ENCODE results near the gene RIMBP2.

RIMBP2 gene

GRCh38 chr12:130706311-130706710, 9.8 kb downstream of the RIMBP2 start:
- no peak for DNase-seq
- Histone ChIP-seq H3K9me2 (replicated peaks; ENCODE audit: insufficient read depth, low read length) (no peaks in the 10 kb centered on the region), H3F3A (ENCODE audit: insufficient read depth, low read length) (no peaks in the 10 kb centered on the region), H3K27me3 (replicated peaks; ENCODE audit: insufficient read depth, low read length) (no peaks in the 10 kb centered on the region), H3K4me3 (ENCODE audit: low read length) (no peak overlapping the region), H3K79me2 (ENCODE audit: low read length) (no peaks in the 10 kb centered on the region), H4K20me1 (ENCODE audit: insufficient read depth, low read length) (no peaks in the 10 kb centered on the region), H3K36me3 (replicated peaks; ENCODE audit: insufficient read depth, low read length) (no peaks in the 10 kb centered on the region), H3K27ac (ENCODE audit: low read length) (no peak overlapping the region), H3K9ac (ENCODE audit: low read length) (no peak overlapping the region), H3K4me2 (ENCODE audit: low read depth, low read length) (no peak overlapping the region), H3K4me1 (ENCODE audit: low read length) (no peaks in the 10 kb centered on the region), H2AFZ (ENCODE audit: low read length) (no peak overlapping the region), H3K9me3 (replicated peaks; ENCODE audit: insufficient read depth, low read length) (no peaks in the 10 kb centered on the region)
- TF ChIP-seq EZH2 (optimal IDR thresholded peaks at IDR 0.05; ENCODE audit: low read depth, low read length) (no peak), CTCF (IDR thresholded peaks at IDR 0.05; ENCODE audit: low read length) (no peak), EZH2phosphoT487 (IDR thresholded peaks at IDR 0.05; ENCODE audit: low read length) (no peak)

GRCh38 chr12:130705178-130705822, 10.8 kb downstream of the RIMBP2 start:
- Histone ChIP-seq H3K9ac (ENCODE audit: low read length) (no peak overlapping the region), H3K79me2 (ENCODE audit: low read length) (no peaks in the 10 kb centered on the region), H3K9me2 (replicated peaks; ENCODE audit: insufficient read depth, low read length) (no peaks in the 10 kb centered on the region), H3K27ac (ENCODE audit: low read length) (no peak overlapping the region), H3K27me3 (replicated peaks; ENCODE audit: insufficient read depth, low read length) (no peaks in the 10 kb centered on the region), H4K20me1 (ENCODE audit: insufficient read depth, low read length) (no peaks in the 10 kb centered on the region), H3K4me1 (ENCODE audit: low read length) (no peaks in the 10 kb centered on the region), H3K36me3 (replicated peaks; ENCODE audit: insufficient read depth, low read length) (no peaks in the 10 kb centered on the region), H3K9me3 (replicated peaks; ENCODE audit: insufficient read depth, low read length) (no peaks in the 10 kb centered on the region), H2AFZ (ENCODE audit: low read length) (no peak overlapping the region), H3F3A (ENCODE audit: insufficient read depth, low read length) (no peaks in the 10 kb centered on the region), H3K4me3 (ENCODE audit: low read length) (no peak overlapping the region), H3K4me2 (ENCODE audit: low read depth, low read length) (no peak overlapping the region)
- TF ChIP-seq EZH2 (optimal IDR thresholded peaks at IDR 0.05; ENCODE audit: low read depth, low read length) (no peak), EZH2phosphoT487 (IDR thresholded peaks at IDR 0.05; ENCODE audit: low read length) (no peak), CTCF (IDR thresholded peaks at IDR 0.05; ENCODE audit: low read length) (no peak)
- DNase-seq, result no peak

- no peaks in the 10 kb centered on the region for H3K9me3 ChIP-seq (replicated peaks; ENCODE audit: insufficient read depth, low read length)
- no peak for DNase-seq
Observed at GRCh38 chr12:130704606-130705005, 11.5 kb downstream of the RIMBP2 start.

More at GRCh38 chr12:130704606-130705005, 11.5 kb downstream of the RIMBP2 start:
- Histone ChIP-seq H3K4me3 (ENCODE audit: low read length) (no peak overlapping the region), H3F3A (ENCODE audit: insufficient read depth, low read length) (no peaks in the 10 kb centered on the region), H3K36me3 (replicated peaks; ENCODE audit: insufficient read depth, low read length) (no peaks in the 10 kb centered on the region), H3K9ac (ENCODE audit: low read length) (no peak overlapping the region), H4K20me1 (ENCODE audit: insufficient read depth, low read length) (no peaks in the 10 kb centered on the region), H3K4me2 (ENCODE audit: low read depth, low read length) (no peak overlapping the region), H3K9me2 (replicated peaks; ENCODE audit: insufficient read depth, low read length) (no peaks in the 10 kb centered on the region), H3K27me3 (replicated peaks; ENCODE audit: insufficient read depth, low read length) (no peaks in the 10 kb centered on the region), H3K4me1 (ENCODE audit: low read length) (no peaks in the 10 kb centered on the region), H3K79me2 (ENCODE audit: low read length) (no peaks in the 10 kb centered on the region), H3K27ac (ENCODE audit: low read length) (no peak overlapping the region), H2AFZ (ENCODE audit: low read length) (no peak overlapping the region)
- TF ChIP-seq EZH2phosphoT487 (IDR thresholded peaks at IDR 0.05; ENCODE audit: low read length), result no peak
- TF ChIP-seq EZH2 (optimal IDR thresholded peaks at IDR 0.05; ENCODE audit: low read depth, low read length), result no peak
- TF ChIP-seq CTCF (IDR thresholded peaks at IDR 0.05; ENCODE audit: low read length), result no peak
